MM.1S (cell line): ENCODE data around the gene NTRK1.

Experiments used
- CTCF ChIP-seq: fragments of 300-600 bp; sonication (generic); IDR thresholded peaks from 2 replicates; pipeline ENCODE4 v1.5.1; 2016; ENCODE audit warnings: antibody characterized with exemption, low read length, mixed read lengths
- EZH2 ChIP-seq: fragments of 300-600 bp; sonication (generic); optimal IDR thresholded peaks from 2 replicates; pipeline ENCODE3; 2017; ENCODE audit warnings: low read depth, mild to moderate bottlenecking, antibody characterized with exemption, low read length, mixed read lengths

DNA sequence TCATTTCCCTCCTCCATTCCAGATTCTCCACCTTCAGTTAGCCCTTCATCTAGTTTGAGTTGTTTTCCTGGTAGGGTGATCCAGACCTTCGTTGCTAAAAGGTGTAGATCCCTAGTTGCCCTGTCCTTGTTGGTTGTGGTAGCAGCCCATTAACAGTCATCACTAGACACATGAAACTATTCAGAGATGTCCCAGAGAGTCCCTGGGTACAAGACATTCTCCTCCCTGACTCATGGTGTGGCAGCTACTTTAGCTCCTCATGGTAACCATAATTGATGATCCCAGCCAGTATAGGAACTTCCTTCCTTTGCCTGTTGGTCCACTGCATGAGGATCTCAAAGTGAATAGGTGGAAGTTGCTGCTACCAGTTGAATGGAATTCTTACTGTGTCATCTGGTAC, 38.0 kb upstream of the NTRK1 start:
- TF ChIP-seq CTCF (no peak), EZH2 (no peak)
